HL-60/S4 treated with phorbol 12-myristate 13-acetate at 8.2 ng/mL for 4 days and 3 days (cell line): Measurements from ENCODE around the gene PPP1R16B.

ENCODE experiments used
- in situ Hi-C: fragments of 300-500 bp; cut with MboI; formaldehyde crosslinking; loops from 2 replicates; pipeline ENCODE4 v1.15.0; 2022; ENCODE audit warnings: low sequenced_read_pairs

The PPP1R16B gene

GRCh38 chr20:38927902-38928578, 122.5 kb downstream of the PPP1R16B start:
- in situ Hi-C loops: no loop called here

- in situ Hi-C loops: no loop called here
Observed at GRCh38 chr20:38930242-38930569, 124.7 kb downstream of the PPP1R16B start.

GRCh38 chr20:38931984-38932383, 126.5 kb downstream of the PPP1R16B start:
- in situ Hi-C loops: no loop called here

GRCh38 chr20:38932457-38933120, 127.1 kb downstream of the PPP1R16B start:
- in situ Hi-C loops: no loop called here

GRCh38 chr20:38934530-38934929, 129.0 kb downstream of the PPP1R16B start:
- in situ Hi-C loops: no loop called here

- in situ Hi-C loops: no loop called here
Observed at GRCh38 chr20:38935285-38935684, 129.8 kb downstream of the PPP1R16B start.

GRCh38 chr20:38935967-38936407, 130.5 kb downstream of the PPP1R16B start:
- in situ Hi-C loops: no loop called here

- in situ Hi-C loops: no loop called here
Observed at GRCh38 chr20:38937000-38937399, 131.5 kb downstream of the PPP1R16B start.

- in situ Hi-C loops: no loop called here
Observed at GRCh38 chr20:38937978-38938473, 132.5 kb downstream of the PPP1R16B start.

- in situ Hi-C loops: no loop called here
Observed at GRCh38 chr20:38939686-38940085, 134.2 kb downstream of the PPP1R16B start.

- in situ Hi-C loops: no loop called here
Observed at GRCh38 chr20:38940644-38941043, 135.1 kb downstream of the PPP1R16B start.

- in situ Hi-C loops: no loop called here
Observed at GRCh38 chr20:38941726-38942389, 136.4 kb downstream of the PPP1R16B start.

- in situ Hi-C loops: no loop called here
Observed at GRCh38 chr20:38945012-38945411, 139.5 kb downstream of the PPP1R16B start.

GRCh38 chr20:38946836-38947235, 141.3 kb downstream of the PPP1R16B start:
- in situ Hi-C loops: no loop called here

GRCh38 chr20:38947931-38948362, 142.4 kb downstream of the PPP1R16B start:
- in situ Hi-C loops: no loop called here

GRCh38 chr20:38950254-38950653, 144.8 kb downstream of the PPP1R16B start:
- in situ Hi-C loops: no loop called here

- in situ Hi-C loops: no loop called here
Observed at GRCh38 chr20:38951611-38952010, 146.1 kb downstream of the PPP1R16B start.

- in situ Hi-C loops: no loop called here
Observed at GRCh38 chr20:38952153-38952552, 146.7 kb downstream of the PPP1R16B start.

- in situ Hi-C loops: no loop called here
Observed at GRCh38 chr20:38953630-38954340, 148.3 kb downstream of the PPP1R16B start.

- in situ Hi-C loops: no loop called here
Observed at GRCh38 chr20:38957235-38957876, 151.9 kb downstream of the PPP1R16B start.
